HFF-Myc (cell line): ENCODE measurements around the gene IL6ST.
A peak's percentile ranks its signal among the peaks of the same experiment; 100 is the strongest.
"Not testable (repeated sequence)": the region's sequence is repeated elsewhere in the genome, so short reads cannot be mapped to it uniquely, and the experiment has no call there.

Experiments
- DNase-seq: peaks from one replicate; pipeline ENCODE4 v3.0.0-alpha.2; 2011; ENCODE audit warnings: low read depth; ENCODE audit errors: extremely low read depth
- H3K4me3 ChIP-seq: replicated peaks from 2 replicates; pipeline ENCODE4 v1.5.1; 2011; ENCODE audit warnings: low read depth, mild to moderate bottlenecking, control low read depth, low read length
- TF ChIP-seq, protein P1 (sequence below): IDR thresholded peaks from 2 replicates; pipeline ENCODE4 v1.5.1; 2012; ENCODE audit warnings: mild to moderate bottlenecking, low read depth, low read length, control low read depth; ENCODE audit errors: missing control alignments

IL6ST gene

GRCh38 chr5:55994495-55994997 is at the start of gene IL6ST:
Gene IL6ST, minus strand, starts transcription at chr5:55994963. Its CDS starts 18,685 bp downstream, at chr5:55976278.
- DNase-seq: peak; percentile 49
- TF ChIP-seq, protein P1, sequence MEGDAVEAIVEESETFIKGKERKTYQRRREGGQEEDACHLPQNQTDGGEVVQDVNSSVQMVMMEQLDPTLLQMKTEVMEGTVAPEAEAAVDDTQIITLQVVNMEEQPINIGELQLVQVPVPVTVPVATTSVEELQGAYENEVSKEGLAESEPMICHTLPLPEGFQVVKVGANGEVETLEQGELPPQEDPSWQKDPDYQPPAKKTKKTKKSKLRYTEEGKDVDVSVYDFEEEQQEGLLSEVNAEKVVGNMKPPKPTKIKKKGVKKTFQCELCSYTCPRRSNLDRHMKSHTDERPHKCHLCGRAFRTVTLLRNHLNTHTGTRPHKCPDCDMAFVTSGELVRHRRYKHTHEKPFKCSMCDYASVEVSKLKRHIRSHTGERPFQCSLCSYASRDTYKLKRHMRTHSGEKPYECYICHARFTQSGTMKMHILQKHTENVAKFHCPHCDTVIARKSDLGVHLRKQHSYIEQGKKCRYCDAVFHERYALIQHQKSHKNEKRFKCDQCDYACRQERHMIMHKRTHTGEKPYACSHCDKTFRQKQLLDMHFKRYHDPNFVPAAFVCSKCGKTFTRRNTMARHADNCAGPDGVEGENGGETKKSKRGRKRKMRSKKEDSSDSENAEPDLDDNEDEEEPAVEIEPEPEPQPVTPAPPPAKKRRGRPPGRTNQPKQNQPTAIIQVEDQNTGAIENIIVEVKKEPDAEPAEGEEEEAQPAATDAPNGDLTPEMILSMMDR: no peak
- H3K4me3 ChIP-seq: peak within 1 kb of the TSS; percentile 60

DNA sequence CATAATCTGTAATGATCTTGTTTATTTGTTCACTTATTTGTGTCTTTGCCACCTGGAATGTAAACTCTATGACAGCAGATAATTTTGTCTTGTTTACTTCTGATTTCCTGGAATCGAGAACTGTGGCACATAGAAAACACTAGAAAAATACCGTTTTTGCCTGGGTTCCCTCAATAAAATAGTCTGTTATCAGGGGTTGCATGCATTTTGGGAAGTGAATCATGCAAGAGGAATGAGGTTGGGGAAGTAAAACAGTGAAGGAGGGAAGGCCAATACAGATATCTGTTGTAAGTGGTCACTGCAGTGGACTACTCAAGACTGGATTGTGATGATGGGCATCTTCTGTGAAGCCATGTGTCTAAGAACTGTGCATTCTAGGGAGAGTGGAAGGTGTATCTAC is 45.2 kb upstream of the IL6ST start:
- no peak overlapping the region for H3K4me3 ChIP-seq
- TF ChIP-seq, protein P1: no peak
- no peak for DNase-seq

DNA sequence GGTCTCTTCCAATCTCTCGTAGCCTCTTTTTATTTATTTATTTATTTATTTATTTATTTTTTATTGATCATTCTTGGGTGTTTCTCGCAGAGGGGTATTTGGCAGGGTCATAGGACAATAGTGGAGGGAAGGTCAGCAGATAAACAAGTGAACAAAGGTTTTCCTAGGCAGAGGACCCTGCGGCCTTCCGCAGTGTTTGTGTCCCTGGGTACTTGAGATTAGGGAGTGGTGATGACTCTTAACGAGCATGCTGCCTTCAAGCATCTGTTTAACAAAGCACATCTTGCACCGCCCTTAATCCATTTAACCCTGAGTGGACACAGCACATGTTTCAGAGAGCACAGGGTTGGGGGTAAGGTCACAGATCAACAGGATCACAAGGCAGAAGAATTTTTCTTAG is 43.4 kb upstream of the IL6ST start:
- not testable (repeated sequence) for H3K4me3 ChIP-seq, DNase-seq

DNA sequence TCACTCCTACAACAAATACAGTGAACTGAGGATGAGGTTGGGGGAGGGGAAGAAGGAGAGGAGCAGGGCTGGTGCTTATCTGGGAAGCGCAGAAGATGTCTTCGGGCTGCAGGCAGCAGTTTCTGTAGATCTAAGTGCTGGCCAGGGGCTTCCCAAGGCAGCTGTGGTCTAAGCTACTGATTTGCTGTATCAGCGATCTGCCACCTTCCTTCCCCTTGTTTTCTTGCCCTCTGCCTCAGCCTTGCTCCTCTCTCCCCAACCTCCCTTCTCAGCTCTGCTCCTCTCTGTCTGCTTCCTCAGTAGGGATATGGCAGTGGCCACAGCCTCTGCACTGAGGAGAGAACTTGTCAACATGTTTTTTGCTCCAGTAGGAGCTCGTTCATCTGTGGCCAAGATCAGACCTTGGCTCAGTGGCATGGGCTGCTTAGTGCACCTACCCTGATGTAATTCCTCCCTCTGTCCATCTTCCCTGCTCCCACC is 42.8 kb upstream of the IL6ST start:
- DNase-seq: no peak
- no peak overlapping the region for H3K4me3 ChIP-seq
- TF ChIP-seq, protein P1: no peak

DNA sequence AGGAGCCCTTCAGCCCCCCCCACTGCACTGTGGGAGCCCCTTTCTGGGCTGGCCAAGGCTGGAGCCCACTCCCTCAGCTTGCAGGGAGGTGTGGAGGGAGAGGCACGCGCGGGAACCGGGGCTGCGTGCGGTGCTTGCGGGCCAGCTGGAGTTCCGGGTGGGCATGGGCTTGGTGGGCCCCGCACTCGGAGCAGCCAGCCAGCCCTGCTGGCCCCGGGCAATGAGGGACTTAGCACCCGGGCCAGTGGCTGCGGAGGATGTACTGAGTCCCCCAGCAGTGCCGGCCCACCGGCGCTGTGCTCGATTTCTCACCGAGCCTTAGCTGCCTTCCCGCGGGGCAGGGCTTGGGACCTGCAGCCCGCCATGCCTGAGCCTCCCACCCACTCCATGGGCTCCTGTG is 40.6 kb upstream of the IL6ST start:
- DNase-seq, H3K4me3 ChIP-seq: not testable (repeated sequence)

GRCh38 chr5:56029871-56030630 is 35.3 kb upstream of the IL6ST start:
- not testable (repeated sequence) for H3K4me3 ChIP-seq, DNase-seq

GRCh38 chr5:56029457-56029856 is 34.7 kb upstream of the IL6ST start:
- H3K4me3 ChIP-seq: no peak overlapping the region
- TF ChIP-seq, protein P1: no peak
- no peak for DNase-seq

- H3K4me3 ChIP-seq: no peak overlapping the region
- DNase-seq: no peak
- TF ChIP-seq, protein P1: no peak
Observed at GRCh38 chr5:56028708-56029107, 33.9 kb upstream of the IL6ST start.
